DND-41 (cell line): ENCODE data around the gene RBM18.

Experiments
- CTCF ChIP-seq: IDR thresholded peaks from 2 replicates; pipeline ENCODE4 v1.5.1; 2012; ENCODE audit warnings: borderline replicate concordance, low read length, moderate library complexity, mild to moderate bottlenecking; ENCODE audit not compliant: poor library complexity, severe bottlenecking; ENCODE audit errors: extremely low read depth
- EZH2 ChIP-seq: IDR thresholded peaks from 3 replicates; pipeline ENCODE4 v1.6.1; 2012; ENCODE audit warnings: borderline replicate concordance, low read depth, mild to moderate bottlenecking, moderate library complexity, low read length, inconsistent platforms; ENCODE audit not compliant: severe bottlenecking

- TF ChIP-seq CTCF, result no peak
- no peak for TF ChIP-seq EZH2
Measured at GRCh38 chr9:122252796-122253195, 11.8 kb downstream of the RBM18 start.
